ENCODE data around the gene SPRR5. TPM values are rescaled to one million over a fixed set of nuclear protein-coding genes. Genes with fewer than 3 reads are reported as not detected.

The SPRR5 gene
- polyA plus RNA-seq, 3 donors from 2014 or later = not detected

Other genes starting within 250 kb of the SPRR5 start
- not detected for gene LCE2A, start 248.9 kb upstream of the SPRR5 start, polyA plus RNA-seq
- gene LCE4A, start 239.0 kb upstream of the SPRR5 start, polyA plus RNA-seq = not detected
- gene KPRP, start 189.2 kb upstream of the SPRR5 start, polyA plus RNA-seq = not detected
- not detected for gene LCE1F, start 172.1 kb upstream of the SPRR5 start, polyA plus RNA-seq
- not detected for gene LCE1E, start 160.9 kb upstream of the SPRR5 start, polyA plus RNA-seq
- not detected for gene LCE1D, start 150.5 kb upstream of the SPRR5 start, polyA plus RNA-seq
- gene LCE1C, start 140.6 kb upstream of the SPRR5 start, polyA plus RNA-seq = not detected
- not detected for gene LCE1B, start 135.2 kb upstream of the SPRR5 start, polyA plus RNA-seq
- not detected for gene LCE1A, start 119.7 kb upstream of the SPRR5 start, polyA plus RNA-seq
- gene LCE6A, start 104.3 kb upstream of the SPRR5 start, polyA plus RNA-seq = not detected
- gene LCE7A, start 87.2 kb upstream of the SPRR5 start, polyA plus RNA-seq = not detected
- not detected for gene SMCP, start 68.9 kb upstream of the SPRR5 start, polyA plus RNA-seq
- not detected for gene IVL, start 38.7 kb upstream of the SPRR5 start, polyA plus RNA-seq
- not detected for gene SPRR4, start 23.4 kb downstream of the SPRR5 start, polyA plus RNA-seq
- not detected for gene SPRR1A, start 36.9 kb downstream of the SPRR5 start, polyA plus RNA-seq
- gene SPRR3, start 54.5 kb downstream of the SPRR5 start, polyA plus RNA-seq = not detected
- gene SPRR1B, start 84.0 kb downstream of the SPRR5 start, polyA plus RNA-seq = not detected
- not detected for gene SPRR2D, start 93.9 kb downstream of the SPRR5 start, polyA plus RNA-seq
- gene SPRR2A, start 110.3 kb downstream of the SPRR5 start, polyA plus RNA-seq = not detected
- gene SPRR2B, start 124.4 kb downstream of the SPRR5 start, polyA plus RNA-seq = not detected
- gene SPRR2E, start 147.3 kb downstream of the SPRR5 start, polyA plus RNA-seq = not detected
- gene SPRR2F, start 166.3 kb downstream of the SPRR5 start, polyA plus RNA-seq = not detected
- gene SPRR2G, start 203.7 kb downstream of the SPRR5 start, polyA plus RNA-seq = not detected

All from immature natural killer cell (primary cell).